ENCODE measurements around the gene VAT1. TPM values are rescaled to one million over a fixed set of nuclear protein-coding genes. Genes with fewer than 3 reads are reported as not detected.
A peak's percentile ranks its signal among the peaks of the same experiment; 100 is the strongest.

VAT1 gene
- 439 and 505 TPM in 2 replicates for total RNA-seq
- long read RNA-seq, transcript VAT1-201 (6 exons, 2,734 nt): major isoform, 5 of 28 reads
- long read RNA-seq, partial matches to known transcripts: 2 of 28 reads
- long read RNA-seq, other reads (novel, unspliced or antisense): 21 of 28 reads

GRCh38 chr17:43021741-43022512, at the start of gene VAT1:
Gene VAT1, minus strand, starts transcription at chr17:43022385. Its CDS starts 63 bp downstream, at chr17:43022322.
- TF ChIP-seq, protein P1, sequence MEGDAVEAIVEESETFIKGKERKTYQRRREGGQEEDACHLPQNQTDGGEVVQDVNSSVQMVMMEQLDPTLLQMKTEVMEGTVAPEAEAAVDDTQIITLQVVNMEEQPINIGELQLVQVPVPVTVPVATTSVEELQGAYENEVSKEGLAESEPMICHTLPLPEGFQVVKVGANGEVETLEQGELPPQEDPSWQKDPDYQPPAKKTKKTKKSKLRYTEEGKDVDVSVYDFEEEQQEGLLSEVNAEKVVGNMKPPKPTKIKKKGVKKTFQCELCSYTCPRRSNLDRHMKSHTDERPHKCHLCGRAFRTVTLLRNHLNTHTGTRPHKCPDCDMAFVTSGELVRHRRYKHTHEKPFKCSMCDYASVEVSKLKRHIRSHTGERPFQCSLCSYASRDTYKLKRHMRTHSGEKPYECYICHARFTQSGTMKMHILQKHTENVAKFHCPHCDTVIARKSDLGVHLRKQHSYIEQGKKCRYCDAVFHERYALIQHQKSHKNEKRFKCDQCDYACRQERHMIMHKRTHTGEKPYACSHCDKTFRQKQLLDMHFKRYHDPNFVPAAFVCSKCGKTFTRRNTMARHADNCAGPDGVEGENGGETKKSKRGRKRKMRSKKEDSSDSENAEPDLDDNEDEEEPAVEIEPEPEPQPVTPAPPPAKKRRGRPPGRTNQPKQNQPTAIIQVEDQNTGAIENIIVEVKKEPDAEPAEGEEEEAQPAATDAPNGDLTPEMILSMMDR (IDR thresholded peaks at IDR 0.05): no peak
- peaks cover 35% of the 10 kb centered on the region for H3K4me1 Mint-ChIP-seq (ENCODE audit: unreplicated experiment)
- H3K36me3 Mint-ChIP-seq (ENCODE audit: unreplicated experiment): peaks cover 12% of the 10 kb centered on the region
- DNase-seq (ENCODE audit: extremely low spot score, unreplicated experiment): peak; percentile 90
- peak within 1 kb of the TSS; percentile 94 for H3K4me3 Mint-ChIP-seq (ENCODE audit: unreplicated experiment)
- H3K27me3 Mint-ChIP-seq (ENCODE audit: unreplicated experiment): no peaks in the 10 kb centered on the region
- H3K27ac Mint-ChIP-seq (ENCODE audit: unreplicated experiment): peak within 1 kb of the TSS; percentile 96
- H3K9me3 Mint-ChIP-seq (ENCODE audit: unreplicated experiment): no peaks in the 10 kb centered on the region

GRCh38 chr17:43070872-43071271, 48.7 kb upstream of the VAT1 start:
- Mint-ChIP-seq H3K36me3 (ENCODE audit: unreplicated experiment) (peaks cover under 1% of the 10 kb centered on the region), H3K9me3 (ENCODE audit: unreplicated experiment) (no peaks in the 10 kb centered on the region), H3K27ac (ENCODE audit: unreplicated experiment) (no peak overlapping the region), H3K4me3 (ENCODE audit: unreplicated experiment) (no peak overlapping the region), H3K27me3 (ENCODE audit: unreplicated experiment) (no peaks in the 10 kb centered on the region), H3K4me1 (ENCODE audit: unreplicated experiment) (no peaks in the 10 kb centered on the region)
- no peak for DNase-seq (ENCODE audit: extremely low spot score, unreplicated experiment)
- TF ChIP-seq, protein P1 (IDR thresholded peaks at IDR 0.05): no peak

- Mint-ChIP-seq H3K4me1 (ENCODE audit: unreplicated experiment) (no peaks in the 10 kb centered on the region), H3K4me3 (ENCODE audit: unreplicated experiment) (no peak overlapping the region), H3K36me3 (ENCODE audit: unreplicated experiment) (peaks cover 2% of the 10 kb centered on the region), H3K9me3 (ENCODE audit: unreplicated experiment) (no peaks in the 10 kb centered on the region), H3K27ac (ENCODE audit: unreplicated experiment) (no peak overlapping the region), H3K27me3 (ENCODE audit: unreplicated experiment) (no peaks in the 10 kb centered on the region)
- TF ChIP-seq, protein P1 (IDR thresholded peaks at IDR 0.05): no peak
- no peak for DNase-seq (ENCODE audit: extremely low spot score, unreplicated experiment)
Observed at GRCh38 chr17:43070257-43070656, 48.1 kb upstream of the VAT1 start.

GRCh38 chr17:43069368-43069898, 47.2 kb upstream of the VAT1 start:
- peaks cover 2% of the 10 kb centered on the region for H3K36me3 Mint-ChIP-seq (ENCODE audit: unreplicated experiment)
- DNase-seq (ENCODE audit: extremely low spot score, unreplicated experiment): no peak
- no peaks in the 10 kb centered on the region for H3K27me3 Mint-ChIP-seq (ENCODE audit: unreplicated experiment)
- H3K4me1 Mint-ChIP-seq (ENCODE audit: unreplicated experiment): no peaks in the 10 kb centered on the region
- TF ChIP-seq, protein P1 (IDR thresholded peaks at IDR 0.05): no peak
- H3K27ac Mint-ChIP-seq (ENCODE audit: unreplicated experiment): no peak overlapping the region
- H3K4me3 Mint-ChIP-seq (ENCODE audit: unreplicated experiment): no peak overlapping the region
- H3K9me3 Mint-ChIP-seq (ENCODE audit: unreplicated experiment): no peaks in the 10 kb centered on the region

All from osteocyte (in vitro differentiated cells).